GM19395 (cell line): ENCODE measurements around the gene FMNL1.
"Not testable (repeated sequence)": the region's sequence is repeated elsewhere in the genome, so short reads cannot be mapped to it uniquely, and the experiment has no call there.

ENCODE experiments used
- ATAC-seq: cut with Tn5 transposase; IDR thresholded peaks from one replicate; pipeline ENCODE4 v1.9.1; 2021; ENCODE audit warnings: mild to moderate bottlenecking, moderate library complexity; ENCODE audit not compliant: unreplicated experiment

Gene FMNL1

GRCh38 chr17:45234641-45235415 is 13.1 kb downstream of the FMNL1 start:
- ATAC-seq = no peak

GRCh38 chr17:45235416-45236281 is 14.0 kb downstream of the FMNL1 start:
- ATAC-seq = no peak

GRCh38 chr17:45236282-45236606 is 14.6 kb downstream of the FMNL1 start:
- no peak for ATAC-seq

DNA sequence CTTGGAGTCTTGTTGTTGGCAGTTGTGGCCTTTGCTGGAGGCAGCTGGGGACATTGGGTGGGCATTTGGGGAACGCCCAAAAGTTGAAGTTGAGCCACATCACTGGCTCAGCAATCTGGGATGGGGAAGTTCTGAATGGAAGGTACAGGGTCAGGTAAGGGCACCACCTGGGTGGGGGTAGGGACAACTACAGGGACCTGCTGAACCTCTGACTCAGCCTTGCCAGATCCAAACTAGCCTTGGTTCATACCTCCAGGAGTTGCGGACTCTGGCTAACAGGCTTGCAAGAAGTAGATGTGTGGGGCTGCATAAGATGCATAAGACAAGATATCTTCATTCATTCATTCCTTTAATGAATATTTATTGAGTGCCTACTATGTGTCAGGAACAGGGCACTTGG is 16.0 kb downstream of the FMNL1 start:
- ATAC-seq = no peak

DNA sequence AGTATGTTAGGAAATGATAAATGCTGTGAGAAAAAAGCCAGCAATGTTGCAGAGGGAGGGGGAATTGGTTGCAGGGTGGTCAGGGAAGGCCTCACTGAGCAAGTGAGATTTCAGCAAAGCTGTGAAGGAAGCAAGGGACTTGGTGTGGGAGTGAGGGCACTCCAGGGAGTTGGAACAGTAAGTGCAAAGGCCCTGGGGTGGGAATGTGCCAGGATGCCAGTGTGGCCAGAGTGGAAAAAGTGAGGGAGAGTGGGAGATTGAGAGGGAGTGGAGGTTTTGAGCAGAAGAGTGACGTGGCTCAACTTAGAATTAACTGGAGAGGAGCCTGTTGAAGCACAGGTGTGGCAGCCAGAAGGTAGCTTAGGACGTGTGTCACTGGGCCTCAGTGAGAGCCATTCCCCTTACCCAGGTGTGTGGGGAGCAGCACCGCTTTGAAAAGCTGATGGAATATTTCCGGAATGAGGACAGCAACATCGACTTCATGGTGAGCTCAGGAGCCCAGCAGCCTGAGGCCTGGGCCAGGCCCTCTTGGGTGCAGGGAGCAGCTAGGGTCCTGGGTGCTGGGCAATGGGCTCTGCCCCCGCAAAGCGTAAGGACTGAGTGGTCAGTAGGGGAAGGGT is 16.6 kb downstream of the FMNL1 start:
- no peak for ATAC-seq

DNA sequence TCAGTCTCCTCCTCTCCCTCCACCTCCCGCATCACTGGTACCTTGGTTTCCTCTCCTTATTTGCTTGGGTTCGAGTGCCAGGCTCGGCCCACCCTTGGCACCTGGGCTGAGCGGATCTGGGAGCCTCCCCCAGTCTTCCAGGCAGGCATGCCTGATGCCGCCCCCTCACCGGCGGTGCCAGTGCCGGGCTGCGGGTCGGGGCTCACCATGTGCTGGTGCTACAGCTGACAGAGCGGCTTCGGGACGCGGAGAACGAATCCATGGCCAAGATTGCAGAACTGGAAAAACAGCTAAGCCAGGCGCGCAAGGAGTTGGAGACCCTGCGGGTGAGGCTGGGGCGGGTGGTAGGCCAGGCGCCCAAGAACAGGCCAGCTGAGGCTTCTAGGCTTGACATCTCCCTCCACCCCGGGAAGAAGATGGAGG is 19.2 kb downstream of the FMNL1 start:
- no peak for ATAC-seq

GRCh38 chr17:45241328-45242028 is 19.8 kb downstream of the FMNL1 start:
- no peak for ATAC-seq

- no peak for ATAC-seq
Measured at GRCh38 chr17:45242029-45242414, 20.3 kb downstream of the FMNL1 start.

DNA sequence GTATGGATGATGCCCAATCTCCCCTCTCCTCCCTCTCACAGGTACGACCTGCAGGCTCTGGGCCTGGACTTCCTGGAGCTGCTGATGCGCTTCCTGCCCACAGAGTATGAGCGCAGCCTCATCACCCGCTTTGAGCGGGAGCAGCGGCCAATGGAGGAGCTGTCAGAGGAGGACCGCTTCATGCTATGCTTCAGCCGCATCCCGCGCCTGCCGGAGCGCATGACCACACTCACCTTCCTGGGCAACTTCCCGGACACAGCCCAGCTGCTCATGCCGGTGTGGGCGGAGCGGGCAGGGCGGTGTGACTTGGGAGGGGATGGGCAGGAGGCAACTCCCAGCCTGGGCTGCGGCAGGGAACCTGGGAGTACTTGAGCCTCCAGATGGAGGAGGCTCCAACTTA is 22.1 kb downstream of the FMNL1 start:
- ATAC-seq = no peak

- ATAC-seq = no peak
Measured at GRCh38 chr17:45244725-45245656, 23.3 kb downstream of the FMNL1 start.

DNA sequence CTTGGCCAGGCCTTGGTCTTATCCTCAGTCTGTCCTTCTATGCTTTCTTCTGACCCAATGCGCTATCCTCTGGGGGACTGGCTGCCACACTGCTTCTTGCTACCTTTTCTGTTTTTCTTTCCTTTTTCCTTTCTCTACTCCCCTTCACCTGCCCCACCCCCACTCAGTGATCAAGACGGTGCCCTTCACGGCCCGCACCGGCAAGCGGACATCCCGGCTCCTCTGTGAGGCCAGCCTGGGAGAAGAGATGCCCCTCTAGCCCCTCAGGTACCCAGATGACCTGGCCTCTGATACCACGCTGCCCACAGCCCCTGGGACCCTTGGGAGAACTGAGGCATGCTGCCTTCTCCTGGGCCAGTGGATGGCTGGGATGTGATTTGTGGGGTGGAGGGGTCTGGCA is 24.7 kb downstream of the FMNL1 start:
- ATAC-seq = no peak

- ATAC-seq = no peak
Measured at GRCh38 chr17:45246861-45247428, 25.3 kb downstream of the FMNL1 start.

DNA sequence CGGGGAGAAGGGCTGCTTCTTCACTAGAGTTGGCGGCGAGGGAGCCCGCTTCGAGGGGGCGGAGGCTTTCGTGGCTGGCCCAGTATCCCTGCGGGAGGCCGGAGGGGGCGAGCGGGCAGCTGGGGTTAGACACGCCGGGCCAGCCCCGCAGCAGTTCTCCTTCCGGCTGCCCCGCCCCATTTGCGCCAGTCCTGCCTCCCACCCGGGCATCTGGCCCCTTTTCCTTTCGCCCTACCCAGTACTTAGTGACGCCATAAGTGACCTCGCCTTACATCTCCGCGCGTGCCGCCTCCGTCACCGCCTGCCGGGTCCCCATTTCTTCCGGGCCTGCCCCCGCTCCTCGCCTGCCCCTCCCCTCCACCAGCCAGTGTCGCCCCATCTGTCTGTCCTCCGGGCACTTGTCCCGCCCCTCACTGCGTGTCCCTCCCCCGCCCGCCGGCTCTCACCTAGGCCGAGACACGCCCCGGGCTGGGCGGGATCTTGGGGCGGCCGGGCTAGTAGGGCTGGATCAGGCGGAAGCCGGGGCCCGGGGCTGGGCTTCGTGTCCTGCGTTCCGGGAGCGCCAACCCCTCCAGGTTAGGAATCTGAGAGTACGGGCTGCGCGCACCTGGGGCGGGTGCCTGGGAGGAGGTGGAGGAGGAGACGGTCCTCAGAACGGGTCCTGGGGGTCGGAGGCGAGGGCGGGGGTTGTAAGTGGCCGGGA is 25.9 kb downstream of the FMNL1 start:
- peak; percentile 80 for ATAC-seq

- ATAC-seq = peak; percentile 66
Measured at GRCh38 chr17:45248132-45248957, 26.7 kb downstream of the FMNL1 start.

GRCh38 chr17:45251931-45252330 is 30.2 kb downstream of the FMNL1 start:
- ATAC-seq = no peak

GRCh38 chr17:45253237-45253636 is 31.6 kb downstream of the FMNL1 start:
- not testable (repeated sequence) for ATAC-seq

GRCh38 chr17:45253879-45254278 is 32.2 kb downstream of the FMNL1 start:
- no peak for ATAC-seq

DNA sequence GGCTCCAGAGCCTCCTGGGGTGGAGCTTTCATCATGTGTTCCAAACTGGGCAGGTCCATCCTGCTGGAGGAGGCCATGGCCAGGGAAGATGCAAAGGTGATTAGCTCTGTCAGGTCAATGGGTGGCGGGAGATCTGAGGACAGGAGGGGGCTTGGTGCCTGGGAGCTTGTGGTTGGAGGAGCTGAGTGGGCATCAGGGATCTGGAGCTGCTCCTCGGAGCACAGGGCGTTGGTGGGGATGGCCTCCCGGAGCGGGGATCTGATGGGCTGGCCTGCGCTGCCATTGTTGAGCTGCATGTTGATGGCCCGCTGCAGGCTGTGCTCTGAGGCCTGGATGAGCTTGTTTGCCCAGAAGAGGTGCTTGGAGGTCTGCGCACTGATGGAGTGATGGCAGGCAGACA is 33.7 kb downstream of the FMNL1 start:
- no peak for ATAC-seq
